Measurements from ENCODE around the gene LAMTOR3.
A peak's percentile ranks its signal among the peaks of the same experiment; 100 is the strongest.
"Not testable (repeated sequence)": the region's sequence is repeated elsewhere in the genome, so short reads cannot be mapped to it uniquely, and the experiment has no call there.

LAMTOR3 gene

DNA sequence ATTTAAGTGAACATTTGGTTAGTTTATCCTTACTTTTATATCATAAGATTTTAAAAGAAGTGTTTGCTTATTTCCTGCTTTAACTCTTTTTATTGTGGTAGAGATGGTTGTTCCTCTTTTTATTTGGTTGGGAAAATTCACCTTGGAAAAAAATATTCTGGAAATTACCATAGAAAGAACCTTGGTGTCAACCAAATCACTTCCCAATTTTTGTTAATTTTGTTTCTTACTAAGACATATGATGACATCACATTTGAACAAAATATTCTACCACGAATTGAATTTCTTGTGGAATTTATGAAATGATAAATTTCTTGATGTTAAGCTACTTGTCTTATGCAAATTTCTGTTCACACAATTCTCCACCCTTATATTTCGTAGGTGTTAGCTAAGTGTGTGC is 33.7 kb downstream of the LAMTOR3 start:
- no peak for DNase-seq

DNA sequence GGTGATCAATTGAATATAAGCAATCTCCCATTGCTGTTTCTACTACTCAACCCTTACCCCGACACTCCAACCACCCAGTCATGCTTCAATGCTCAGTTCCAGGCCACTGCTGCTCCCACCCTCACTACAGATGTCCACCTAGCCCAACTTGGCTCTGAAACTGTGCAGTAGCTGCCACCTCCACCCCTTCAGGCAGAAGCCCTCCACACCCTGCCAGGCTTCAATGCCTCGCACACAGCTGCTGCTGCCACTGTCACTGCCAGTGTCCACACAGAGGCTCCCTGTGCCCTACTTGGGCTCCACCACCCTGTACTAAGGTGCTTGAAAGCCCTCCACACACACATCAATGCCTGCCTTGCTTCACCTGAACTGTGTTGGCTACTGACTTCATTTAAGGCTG is 34.6 kb downstream of the LAMTOR3 start:
- DNase-seq = no peak

DNA sequence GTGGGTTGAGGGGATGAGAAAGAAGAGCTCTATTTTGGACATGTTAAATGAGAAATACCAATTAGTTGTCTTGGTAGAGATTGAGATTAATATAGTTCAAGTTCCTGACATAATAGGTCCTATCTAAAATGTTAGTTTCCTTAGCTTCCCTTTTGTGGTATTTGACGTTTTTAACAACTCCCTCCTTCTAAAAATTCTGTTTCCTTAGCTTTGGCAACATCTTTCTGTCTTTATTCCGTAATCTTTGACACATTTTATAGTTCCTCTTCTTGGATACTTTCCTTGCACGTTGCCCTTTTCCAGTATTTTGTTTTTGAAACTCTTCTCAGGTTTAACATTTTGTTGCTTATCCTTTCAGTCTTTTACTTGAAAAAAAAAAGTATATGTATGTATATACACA is 36.9 kb downstream of the LAMTOR3 start:
- DNase-seq = no peak

DNA sequence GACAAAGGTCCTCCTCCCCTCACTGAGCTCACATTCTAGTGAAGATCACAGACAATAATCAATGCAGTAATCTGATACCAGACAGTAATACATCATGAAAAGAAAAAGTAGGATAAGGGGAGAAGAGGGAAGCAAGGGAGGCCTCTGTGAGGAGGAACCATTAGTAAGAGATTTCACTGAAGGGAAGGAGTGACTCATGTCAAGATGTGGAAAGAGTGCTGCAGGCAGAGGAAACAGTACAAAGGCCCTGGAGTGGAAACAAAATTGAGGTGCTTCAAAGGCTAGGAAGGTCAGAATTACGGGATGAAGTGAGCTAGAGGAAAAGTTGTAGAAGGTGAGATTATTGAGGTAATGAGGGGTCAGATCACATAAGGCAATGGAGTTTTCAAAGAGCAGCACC is 38.1 kb downstream of the LAMTOR3 start:
- no peak for DNase-seq

DNA sequence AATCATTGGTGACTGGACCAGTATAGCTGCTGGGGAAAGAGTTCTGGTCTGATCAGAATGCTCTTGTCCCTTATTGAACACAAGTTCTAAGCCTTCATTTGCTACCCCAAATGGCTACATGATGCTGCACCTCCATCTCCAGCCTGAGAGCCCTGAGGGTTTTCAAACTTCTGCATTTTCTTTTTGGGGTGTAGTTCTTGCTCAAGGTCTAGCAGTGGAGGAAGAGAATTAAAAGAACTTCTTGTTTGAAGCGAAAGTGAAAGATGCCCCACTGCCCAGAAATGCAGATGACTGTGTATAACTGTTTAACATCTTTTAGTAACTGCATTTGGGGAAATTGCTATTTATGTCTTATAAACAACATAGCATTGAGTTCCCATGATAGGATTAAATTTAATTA is 38.5 kb downstream of the LAMTOR3 start:
- DNase-seq = no peak

DNA sequence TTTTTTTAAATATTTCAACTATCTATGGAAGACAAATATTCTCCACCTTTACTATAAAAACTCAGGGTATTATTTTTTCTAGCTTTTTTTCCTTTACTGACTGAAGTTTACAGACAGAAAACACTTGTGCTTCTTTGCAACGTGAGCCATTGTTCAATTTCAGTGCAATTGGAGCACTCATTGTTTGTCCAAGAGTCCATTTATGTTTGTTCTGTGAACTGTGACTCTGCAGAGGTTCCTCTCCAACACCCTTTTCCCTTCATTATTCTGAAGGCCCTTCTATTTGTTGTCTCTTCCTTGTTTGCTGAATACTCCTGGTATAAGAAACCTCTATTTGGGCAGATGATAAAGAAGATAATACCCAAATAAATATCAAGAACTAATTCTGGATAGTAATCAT is 40.2 kb downstream of the LAMTOR3 start:
- no peak for DNase-seq

DNA sequence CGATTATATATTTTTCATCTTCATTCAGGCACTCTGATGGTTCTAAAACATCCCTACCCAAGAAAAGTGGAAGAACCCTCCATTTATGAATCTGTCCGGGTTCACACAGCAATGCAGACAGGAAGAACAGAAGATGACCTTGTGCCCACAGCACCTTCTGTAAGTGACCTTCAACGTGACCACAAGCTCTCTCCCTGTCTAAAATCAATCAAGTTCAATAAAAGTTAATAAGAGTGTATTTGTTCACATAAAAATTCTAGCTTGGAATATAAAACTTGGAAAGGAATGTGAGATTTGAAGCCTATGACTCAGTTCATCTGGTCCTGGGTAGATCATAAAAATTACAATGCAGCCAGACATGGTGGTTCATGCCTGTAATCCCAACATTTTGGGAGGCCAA is 41.0 kb downstream of the LAMTOR3 start:
- DNase-seq = no peak

DNA sequence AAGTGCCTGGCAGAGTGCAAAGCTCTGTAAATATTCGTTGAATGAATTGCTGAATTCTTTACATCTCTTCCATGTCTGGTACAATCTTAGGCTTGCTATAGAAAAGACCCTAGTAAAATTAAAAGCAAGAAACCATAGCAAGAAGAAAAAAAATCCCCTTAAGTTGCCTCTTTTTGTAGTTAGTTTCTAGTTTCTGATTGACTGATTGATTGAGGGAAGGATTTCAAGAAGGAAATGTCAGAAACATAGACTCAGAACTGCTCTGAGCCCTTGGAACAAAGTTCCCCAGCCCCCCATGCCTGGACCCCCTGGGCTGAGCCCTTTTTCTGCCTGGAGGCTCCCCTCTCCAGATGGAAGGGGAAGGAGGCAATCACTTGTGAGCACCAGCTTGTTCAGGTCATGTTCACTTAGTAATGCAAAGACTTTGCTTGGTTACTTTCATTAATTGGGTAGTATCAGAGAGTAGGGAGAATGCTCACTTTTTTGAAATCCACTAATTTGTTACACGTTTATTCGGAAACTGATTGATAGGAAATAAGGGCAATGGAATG is 42.0 kb downstream of the LAMTOR3 start:
- peak; percentile 34 for DNase-seq

DNA sequence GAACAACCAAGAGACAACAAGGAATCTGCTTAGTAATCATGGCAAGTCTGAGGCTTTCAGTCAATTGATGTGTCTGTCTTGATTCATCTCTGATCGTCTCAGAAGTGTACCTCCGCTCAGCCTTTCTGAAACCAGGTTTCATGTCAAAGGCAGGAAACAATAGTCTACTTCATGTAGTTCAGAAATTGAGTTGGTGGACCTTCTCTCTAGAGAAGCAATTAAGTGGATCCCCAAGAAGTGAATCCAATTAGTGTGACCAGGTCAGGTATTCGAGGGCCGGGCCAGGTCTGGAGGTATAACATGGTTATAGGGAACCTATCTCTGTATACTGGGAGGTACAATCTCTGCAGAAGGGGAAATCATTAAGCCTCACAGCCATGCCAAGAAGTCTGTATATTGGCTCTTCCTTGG is 45.6 kb downstream of the LAMTOR3 start:
- no peak for DNase-seq

DNA sequence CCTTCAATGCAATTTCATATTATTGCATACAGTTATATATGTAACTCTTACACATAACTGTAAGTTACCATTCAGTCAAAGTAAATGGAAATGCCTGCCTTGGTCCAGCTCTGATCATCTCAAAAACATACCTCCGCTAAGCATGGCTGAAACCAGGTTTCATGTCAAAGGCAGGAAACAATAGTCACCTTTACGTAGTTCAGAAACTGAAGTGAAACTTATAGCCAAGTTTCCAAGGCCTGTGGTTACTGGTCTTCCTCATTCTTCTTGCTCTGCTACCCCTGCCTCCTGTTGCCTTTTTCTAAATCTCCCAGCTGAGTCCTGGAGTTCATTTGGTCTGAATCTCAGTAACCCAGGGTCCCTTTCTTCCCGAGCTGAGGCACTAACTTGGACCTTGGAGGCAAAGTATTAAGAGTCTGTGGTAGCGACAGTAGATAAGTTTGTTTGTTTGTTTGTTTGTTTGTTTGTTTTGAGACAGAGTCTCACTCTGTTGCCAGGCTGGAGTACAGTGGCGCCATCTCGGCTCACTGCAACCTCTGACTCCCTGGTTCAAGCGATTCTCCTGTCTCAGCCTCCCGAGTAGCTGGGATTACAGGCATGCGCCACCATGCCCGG is 46.8 kb downstream of the LAMTOR3 start:
- no peak for DNase-seq

DNA sequence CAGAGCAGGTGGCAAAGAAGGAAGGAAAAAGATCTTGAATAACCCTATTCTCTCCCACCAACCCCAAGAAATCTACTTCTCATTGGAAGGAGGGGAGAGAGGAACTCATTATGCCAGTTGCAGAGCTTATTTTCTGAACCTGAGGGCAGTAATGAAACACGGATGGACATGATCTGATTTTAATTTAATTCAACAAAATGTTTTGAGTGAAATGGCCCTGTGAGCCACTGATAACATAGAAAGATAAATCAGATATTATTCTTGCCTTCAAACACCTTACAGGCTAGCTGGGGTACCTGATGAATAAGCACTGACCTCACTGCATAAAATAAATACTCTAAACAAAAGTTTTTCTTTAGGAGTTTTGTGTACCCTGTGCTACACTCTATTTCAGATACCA is 47.3 kb downstream of the LAMTOR3 start:
- DNase-seq = no peak

DNA sequence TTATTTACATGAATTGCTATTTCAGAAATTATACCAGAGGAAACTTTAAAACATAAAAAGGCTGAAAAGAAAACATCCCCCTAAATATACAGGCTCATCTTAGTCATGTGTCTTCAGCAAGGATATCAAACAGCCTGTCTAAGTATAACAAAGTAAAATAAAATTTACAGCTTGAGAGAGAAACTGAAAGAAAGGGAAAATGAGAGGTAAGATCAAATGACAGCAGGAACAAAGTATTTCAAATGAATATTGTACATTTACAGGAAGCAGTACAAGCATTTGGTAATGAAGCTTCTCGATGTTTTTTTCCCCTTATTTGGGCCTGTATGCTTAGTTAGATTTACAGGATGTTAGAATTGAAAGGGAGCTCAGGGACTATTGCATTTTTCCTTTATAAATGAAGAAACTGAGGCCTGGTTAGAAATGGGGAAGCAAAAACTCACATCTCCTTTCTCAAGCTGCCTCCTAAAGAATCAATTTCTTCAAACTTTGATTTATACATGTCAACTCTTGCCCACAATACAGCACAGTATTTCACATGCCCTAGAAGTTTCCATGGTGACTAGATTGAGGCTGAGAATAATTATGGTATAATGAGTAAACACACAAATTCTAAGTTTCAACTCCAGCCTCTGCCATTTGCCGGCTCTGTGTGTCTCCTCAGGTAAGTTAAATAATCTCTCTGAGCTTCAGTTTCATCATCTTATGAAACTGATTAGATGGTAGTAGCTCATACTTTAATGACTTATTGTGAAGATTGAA is 48.3 kb downstream of the LAMTOR3 start:
- DNase-seq = no peak

DNA sequence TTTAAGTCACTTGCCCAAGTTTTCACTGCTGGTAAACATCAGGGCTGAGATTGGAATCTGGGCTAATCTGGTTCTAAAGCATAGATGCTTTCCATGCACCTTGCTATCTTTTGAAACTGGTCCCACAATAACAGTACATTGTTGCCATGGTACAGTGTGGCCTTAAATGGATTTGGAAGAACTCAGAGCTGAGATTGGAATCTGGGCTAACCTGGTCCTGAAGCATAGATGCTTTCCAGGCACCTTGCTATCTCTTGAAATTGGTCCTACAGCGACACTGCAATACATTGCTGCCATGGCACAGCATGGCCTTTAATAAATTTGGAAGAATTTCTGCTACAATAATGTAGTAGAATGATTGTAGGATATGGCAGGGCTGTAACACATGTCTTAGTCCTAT is 49.0 kb downstream of the LAMTOR3 start:
- no peak for DNase-seq

DNA sequence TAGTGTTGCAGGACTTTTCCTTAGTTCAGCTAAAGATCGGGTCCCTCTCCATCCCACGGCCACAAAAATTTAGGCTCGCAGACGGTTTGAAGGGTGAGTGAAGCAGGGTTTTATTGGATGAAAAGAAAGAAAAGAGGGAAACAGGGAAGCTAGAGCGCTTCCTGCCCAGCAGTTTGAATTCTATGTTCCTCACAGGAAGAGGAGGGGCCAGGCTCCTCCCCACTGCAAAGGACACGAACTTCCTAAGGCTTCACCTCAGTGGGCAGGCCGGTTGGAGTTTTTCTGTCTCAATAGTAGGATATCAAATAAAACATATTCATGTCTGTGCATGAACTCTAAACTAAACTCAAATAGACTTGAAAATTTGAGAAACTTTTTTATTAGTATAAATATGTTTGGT is 50.2 kb downstream of the LAMTOR3 start:
- DNase-seq = no peak

DNA sequence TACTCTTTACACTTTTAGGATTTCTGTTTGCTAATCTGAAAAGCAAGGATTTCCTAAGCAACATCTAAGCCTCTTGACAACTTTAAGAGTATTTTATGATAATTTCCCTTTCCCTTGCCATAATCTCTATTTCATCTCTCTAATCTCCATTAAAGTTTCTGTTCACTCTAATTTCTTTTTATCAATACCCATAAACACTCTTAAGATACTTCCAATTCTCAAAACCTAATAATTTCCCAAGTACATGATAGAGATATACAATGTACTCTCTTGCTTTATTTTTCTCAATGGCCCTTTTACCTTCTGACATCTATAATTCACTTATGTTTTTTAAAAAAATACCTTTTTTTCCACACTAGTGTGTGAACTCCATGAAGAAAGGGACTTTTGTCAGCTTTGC is 50.8 kb downstream of the LAMTOR3 start:
- DNase-seq = no peak

DNA sequence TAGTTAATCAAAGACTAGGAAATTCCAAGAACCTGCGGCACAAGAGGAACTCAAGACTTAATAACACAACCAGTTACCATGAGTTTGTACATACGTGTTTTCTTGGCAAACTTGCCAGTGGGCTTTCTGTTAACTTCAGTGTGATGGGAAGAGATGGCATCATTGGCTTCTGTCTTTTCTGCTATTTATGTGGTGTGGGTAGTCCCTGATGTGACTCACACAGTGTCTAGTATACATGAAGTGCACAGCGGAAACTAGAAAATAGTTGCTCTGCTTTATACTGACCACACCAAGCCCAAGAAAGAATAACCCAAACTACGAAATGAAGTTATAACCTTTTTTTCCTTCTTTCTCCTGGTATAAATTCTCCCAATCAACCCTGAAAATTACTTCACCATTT is 53.1 kb downstream of the LAMTOR3 start:
- DNase-seq = no peak

DNA sequence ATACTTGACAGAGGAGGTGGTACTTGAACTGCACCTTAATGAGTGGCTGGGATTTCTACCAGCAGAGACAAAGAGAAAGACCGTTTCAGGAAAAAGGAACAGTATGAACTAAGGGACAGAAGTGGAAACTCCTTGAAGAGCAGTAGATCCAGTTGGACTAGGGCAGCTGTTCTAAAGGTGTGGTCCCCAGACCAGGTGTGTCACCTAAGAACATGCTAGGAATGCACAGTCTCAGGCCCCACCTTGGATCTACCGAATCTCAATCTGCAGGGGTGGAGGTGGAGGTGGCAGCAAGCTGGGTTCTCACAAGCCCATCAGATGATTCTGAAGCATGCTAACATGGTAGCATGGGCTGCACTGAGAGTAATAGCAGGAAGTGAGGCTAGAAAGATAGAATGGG is 55.3 kb downstream of the LAMTOR3 start:
- no peak for DNase-seq

DNA sequence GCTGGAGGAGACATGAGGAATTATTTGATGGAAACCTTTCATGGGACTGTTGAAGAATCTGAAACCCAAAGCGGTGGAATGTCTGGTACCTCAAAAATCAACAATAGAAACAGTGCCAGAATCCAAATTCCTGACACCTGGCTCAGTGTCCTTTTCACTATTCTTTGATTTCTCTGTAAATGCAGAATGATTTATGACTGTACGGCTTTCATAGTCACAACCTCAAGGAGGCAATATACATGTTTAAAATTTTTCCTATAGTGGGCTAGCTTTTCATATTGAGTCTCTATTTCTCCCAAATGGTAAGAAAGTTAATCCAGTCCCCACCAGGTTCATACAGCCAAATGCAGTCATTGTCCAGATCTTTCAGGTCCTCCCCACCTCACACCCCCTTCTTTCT is 58.3 kb downstream of the LAMTOR3 start:
- DNase-seq = no peak

DNA sequence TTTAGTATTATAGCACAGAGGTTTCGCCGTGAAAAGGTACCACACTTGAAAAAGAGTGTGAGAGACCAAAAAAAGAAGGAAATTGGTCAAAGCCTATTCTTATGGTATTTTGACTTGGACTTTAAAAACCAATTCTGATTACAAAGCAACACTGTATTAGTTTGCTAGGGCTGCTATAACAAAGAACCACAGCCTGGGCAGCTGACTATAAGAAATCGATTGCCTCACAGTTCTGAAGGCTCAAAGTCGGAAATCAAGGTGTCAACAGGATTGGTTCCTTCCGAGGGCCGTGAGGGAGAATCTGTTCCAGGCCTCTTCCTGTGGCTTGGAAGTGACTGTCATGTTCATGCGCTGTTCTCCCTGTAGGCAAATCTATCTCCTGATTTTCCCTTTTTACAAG is 59.7 kb downstream of the LAMTOR3 start:
- no peak for DNase-seq

DNA sequence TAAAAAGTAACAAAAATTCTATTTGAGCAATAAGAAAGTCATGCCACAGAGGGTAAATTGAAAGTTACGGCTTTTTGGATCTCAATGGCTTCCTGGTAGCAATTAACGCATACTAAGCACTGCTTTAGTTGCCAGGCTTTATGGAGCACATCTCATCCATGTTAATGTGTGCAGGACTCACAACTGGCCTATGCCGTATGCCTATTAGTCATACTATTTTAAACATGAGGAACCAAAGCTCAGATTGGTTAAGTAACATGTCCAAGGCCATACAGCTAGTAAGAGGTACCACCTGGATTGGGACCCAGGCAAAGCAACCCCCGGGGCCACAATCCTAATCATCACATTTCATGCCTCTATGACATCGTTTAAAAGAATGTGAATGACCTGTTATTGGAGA is 60.5 kb downstream of the LAMTOR3 start:
- DNase-seq = no peak

DNA sequence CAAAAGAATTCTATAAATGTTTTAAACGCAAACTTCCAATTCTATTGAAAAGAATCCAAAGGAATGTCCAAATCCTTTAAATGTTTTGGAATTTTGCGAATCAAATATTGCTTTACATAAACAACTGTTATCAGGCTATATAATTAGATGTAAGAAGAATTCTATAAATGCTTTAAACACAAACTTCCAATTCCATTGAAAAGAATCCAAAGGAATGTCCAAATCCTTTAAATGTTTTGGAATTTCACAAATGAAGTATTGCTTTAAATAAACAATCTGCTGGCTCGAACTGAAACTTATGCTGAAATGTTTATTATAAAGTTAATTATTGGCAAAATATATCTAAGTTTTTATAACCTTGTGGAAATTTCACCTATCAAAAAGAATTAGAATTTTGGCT is 61.5 kb downstream of the LAMTOR3 start:
- DNase-seq = no peak

DNA sequence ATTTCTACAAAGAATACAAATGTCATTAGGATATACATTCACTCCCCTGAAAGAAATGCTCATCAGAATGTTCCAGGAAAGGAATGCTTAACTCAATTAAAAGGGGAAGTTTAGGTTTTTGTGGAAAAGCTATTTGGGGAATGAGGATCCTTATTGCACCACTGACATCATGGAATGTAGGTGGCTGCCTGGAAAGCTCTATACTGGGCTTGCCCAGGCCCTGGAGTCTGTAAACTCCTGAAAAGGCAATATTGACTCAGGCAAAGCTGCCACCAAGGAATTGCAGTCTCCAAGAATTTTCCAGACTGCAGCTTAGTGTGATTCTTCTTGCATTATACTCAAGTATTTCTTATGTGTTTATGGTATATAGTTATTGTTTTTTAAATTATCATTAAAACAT is 61.9 kb downstream of the LAMTOR3 start:
- no peak for DNase-seq

DNA sequence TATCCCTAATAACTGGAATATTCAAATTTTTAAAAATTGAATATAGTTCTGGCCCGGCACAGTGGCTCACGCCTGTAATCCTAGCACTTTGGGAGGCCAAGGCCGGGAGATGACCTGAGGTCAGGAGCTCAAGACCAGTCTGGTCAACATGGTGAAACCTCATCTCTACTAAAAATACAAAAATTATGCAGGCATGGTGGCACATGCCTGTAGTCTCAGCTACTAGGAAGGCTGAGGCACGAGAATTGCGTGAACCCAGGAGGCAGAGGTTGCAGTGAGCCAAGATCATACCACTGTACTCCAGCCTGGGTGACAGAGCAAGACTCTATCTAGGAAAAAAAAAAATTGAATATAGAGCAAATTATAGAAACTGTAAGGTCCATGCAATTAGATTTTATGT is 64.2 kb downstream of the LAMTOR3 start:
- DNase-seq = not testable (repeated sequence)

DNA sequence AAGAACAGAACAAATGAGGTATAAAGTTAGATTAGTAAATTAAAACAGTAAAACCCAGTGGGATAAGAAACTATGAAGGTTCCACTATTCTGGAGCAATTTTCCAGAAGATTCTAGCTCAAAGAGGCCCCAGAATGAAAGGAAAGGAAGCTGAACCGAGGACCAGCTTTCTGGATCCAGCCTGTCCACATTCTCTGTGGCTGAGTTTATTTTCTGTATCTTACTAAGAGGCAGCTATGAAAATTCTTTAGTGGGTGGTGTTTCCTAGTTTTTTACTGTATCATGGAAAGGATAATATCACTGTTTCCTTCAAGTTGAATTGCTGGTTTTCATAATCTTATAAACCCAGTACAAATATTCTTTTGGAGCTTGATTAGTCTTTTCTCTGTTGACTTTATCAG is 65.8 kb downstream of the LAMTOR3 start:
- no peak for DNase-seq
